ENCODE results near the gene PAXIP1. TPM values are rescaled to one million over a fixed set of nuclear protein-coding genes. Genes with fewer than 3 reads are reported as not detected.

The PAXIP1 gene
- total and polyA plus RNA-seq, 9 donors, result 7.9 to 14.9 (median 10.3) TPM

DNA sequence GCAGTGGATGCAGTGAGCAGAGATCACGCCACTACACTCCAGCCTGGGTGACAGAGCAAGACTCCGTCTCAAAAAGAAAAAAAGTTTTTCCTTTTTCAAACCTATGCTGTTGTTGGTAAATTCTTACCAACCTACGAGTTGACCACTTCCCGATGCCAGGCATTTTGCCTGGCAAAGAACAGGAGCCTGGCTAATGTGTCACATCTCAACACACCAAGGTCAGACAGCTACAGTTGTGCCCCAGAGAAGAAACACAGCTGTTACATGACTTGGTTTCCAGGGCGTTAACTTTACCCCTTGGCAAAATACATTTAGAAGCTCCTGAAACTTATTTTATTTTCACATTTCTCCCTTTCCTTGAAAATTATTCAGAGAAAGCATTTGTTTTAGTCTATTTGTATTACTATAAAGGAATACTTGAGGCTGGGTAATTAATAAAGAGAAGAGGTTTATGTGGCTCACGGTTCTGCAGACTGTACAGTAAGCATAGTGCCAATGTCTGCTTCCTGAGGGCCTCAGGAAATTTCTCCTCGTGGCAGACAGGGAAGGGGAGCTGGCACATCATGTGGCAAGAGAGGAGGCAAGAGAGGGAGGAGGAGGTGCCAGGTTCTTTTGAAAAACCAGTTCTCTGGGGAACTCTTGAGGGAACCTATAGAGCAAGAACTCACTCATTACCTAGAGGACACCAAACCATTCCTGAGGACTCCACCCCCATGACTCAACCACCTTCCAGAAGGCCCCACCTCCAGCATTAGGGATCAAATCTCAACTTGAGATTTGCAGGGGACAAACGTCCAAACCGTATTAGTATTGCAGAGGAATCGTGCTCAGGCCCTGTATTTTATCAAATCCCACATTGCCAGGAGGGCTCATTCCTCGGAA, 83.3 kb downstream of the PAXIP1 start:
- no peaks in the 10 kb centered on the region for H3K36me3 ChIP-seq
- H3K9me3 ChIP-seq, result no peaks in the 10 kb centered on the region
- intact Hi-C loops (cut with DNase I), result loop anchor here in 3 of 4 donors (5.0 to 10.0 kb wide), 3 partner anchors 85 to 855 kb away; partner anchors contain the start of gene PAXIP1 (in 1 of the 3)
- no peak for DNase-seq
- no peak for TF ChIP-seq EP300 (IDR thresholded peaks at IDR 0.05)
- TF ChIP-seq, protein P1, sequence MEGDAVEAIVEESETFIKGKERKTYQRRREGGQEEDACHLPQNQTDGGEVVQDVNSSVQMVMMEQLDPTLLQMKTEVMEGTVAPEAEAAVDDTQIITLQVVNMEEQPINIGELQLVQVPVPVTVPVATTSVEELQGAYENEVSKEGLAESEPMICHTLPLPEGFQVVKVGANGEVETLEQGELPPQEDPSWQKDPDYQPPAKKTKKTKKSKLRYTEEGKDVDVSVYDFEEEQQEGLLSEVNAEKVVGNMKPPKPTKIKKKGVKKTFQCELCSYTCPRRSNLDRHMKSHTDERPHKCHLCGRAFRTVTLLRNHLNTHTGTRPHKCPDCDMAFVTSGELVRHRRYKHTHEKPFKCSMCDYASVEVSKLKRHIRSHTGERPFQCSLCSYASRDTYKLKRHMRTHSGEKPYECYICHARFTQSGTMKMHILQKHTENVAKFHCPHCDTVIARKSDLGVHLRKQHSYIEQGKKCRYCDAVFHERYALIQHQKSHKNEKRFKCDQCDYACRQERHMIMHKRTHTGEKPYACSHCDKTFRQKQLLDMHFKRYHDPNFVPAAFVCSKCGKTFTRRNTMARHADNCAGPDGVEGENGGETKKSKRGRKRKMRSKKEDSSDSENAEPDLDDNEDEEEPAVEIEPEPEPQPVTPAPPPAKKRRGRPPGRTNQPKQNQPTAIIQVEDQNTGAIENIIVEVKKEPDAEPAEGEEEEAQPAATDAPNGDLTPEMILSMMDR (IDR thresholded peaks at IDR 0.05), result no peak
- no peak for TF ChIP-seq POLR2A (IDR thresholded peaks at IDR 0.05)
- 58 to 72% (median 63%) methylated on average over 11 of the region's 11 CpGs for WGBS, 3 donors
- H3K27ac ChIP-seq, result no peak overlapping the region
- no peak overlapping the region for H3K4me3 ChIP-seq
- no peaks in the 10 kb centered on the region for H3K27me3 ChIP-seq
- no peaks in the 10 kb centered on the region for H3K4me1 ChIP-seq (ENCODE audit: insufficient read depth)

DNA sequence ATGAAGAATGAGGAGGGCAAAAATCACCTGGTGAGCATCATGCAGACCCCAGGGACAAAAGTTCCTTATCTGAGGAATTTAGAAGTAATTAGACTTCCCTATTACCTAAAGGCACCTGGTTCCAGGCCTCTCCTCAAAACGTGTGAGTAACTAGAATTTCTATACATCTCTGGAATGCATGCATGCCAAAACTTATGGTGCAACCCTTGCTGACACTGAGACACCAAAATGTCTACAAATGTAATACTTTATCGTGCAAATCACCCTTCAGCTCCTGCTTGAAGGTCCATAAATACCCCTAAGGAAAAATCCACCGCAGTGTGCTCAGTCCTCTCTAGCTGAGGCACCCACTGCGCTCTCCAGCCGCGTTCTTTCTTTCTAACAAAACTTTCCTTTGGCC, 84.2 kb downstream of the PAXIP1 start:
- Histone ChIP-seq H3K4me1 (ENCODE audit: insufficient read depth) (no peaks in the 10 kb centered on the region), H3K27me3 (no peaks in the 10 kb centered on the region), H3K27ac (no peak overlapping the region), H3K9me3 (no peaks in the 10 kb centered on the region), H3K4me3 (no peak overlapping the region), H3K36me3 (no peaks in the 10 kb centered on the region)
- WGBS, 3 donors, result 74 to 75% (median 75%) methylated on average over 6 of the region's 6 CpGs
- no peak for TF ChIP-seq EP300 (IDR thresholded peaks at IDR 0.05)
- TF ChIP-seq, protein P1 (IDR thresholded peaks at IDR 0.05), result no peak
- no peak for TF ChIP-seq POLR2A (IDR thresholded peaks at IDR 0.05)
- intact Hi-C loops (cut with DNase I), result loop anchor here in 2 of 4 donors (5.0 to 10.0 kb wide), 2 partner anchors 419 to 856 kb away; no protein-coding TSS in a partner anchor
- no peak for DNase-seq

DNA sequence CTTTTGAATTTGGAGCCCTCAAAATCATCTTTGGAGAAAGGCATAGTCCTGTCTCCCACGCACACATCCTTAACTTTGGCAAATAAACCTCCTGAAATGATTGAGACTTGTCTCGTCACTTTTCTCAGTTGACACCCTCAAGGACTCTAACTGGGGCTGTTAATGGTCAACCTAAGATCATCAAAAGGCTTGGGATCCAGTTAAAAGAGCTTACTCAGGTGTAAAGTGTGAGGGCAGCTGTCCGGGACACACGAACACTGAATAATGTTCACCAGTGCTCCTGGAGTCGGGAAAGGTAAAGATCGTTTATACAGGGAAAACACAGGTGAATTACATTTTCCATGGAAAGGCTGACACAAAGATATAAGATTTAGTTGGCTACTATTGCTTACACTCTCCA, 84.7 kb downstream of the PAXIP1 start:
- Histone ChIP-seq H3K36me3 (no peaks in the 10 kb centered on the region), H3K9me3 (no peaks in the 10 kb centered on the region), H3K27me3 (no peaks in the 10 kb centered on the region), H3K4me3 (no peak overlapping the region), H3K4me1 (ENCODE audit: insufficient read depth) (no peaks in the 10 kb centered on the region), H3K27ac (no peak overlapping the region)
- intact Hi-C loops (cut with DNase I), result loop anchor here in 2 of 4 donors (5.0 to 10.0 kb wide), 2 partner anchors 419 to 857 kb away; no protein-coding TSS in a partner anchor
- no peak for DNase-seq
- no peak for TF ChIP-seq POLR2A (IDR thresholded peaks at IDR 0.05)
- TF ChIP-seq, protein P1 (IDR thresholded peaks at IDR 0.05), result no peak
- TF ChIP-seq EP300 (IDR thresholded peaks at IDR 0.05), result no peak
- WGBS, 3 donors, result 73 to 76% (median 74%) methylated on average over 6 of the region's 6 CpGs

DNA sequence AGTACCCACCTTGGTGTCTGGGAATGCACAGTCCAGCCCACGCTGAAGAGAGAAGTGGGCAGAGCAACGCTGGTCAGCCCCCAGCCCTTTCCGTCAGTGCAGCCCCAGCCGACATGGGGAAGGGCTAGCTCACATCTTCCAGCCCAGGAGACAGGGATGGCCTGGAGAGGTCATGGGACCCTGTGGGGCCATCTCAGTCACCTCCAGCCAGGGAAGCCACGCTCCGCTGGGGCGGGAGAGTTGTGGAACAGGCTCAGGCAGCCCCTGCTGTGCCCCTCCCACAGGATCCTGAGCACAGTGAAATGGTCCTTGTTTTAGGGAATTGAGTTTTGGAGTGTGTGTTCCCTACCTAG, 85.1 kb downstream of the PAXIP1 start:
- no peaks in the 10 kb centered on the region for H3K9me3 ChIP-seq
- no peak for DNase-seq
- no peak overlapping the region for H3K27ac ChIP-seq
- H3K4me1 ChIP-seq (ENCODE audit: insufficient read depth), result no peaks in the 10 kb centered on the region
- WGBS, 3 donors, result 72 to 79% (median 73%) methylated on average over 7 of the region's 7 CpGs
- no peaks in the 10 kb centered on the region for H3K36me3 ChIP-seq
- H3K4me3 ChIP-seq, result no peak overlapping the region
- no peaks in the 10 kb centered on the region for H3K27me3 ChIP-seq
- intact Hi-C loops (cut with DNase I), result loop anchor here in 2 of 4 donors (5.0 to 10.0 kb wide), 2 partner anchors 420 to 857 kb away; no protein-coding TSS in a partner anchor
- TF ChIP-seq, protein P1 (IDR thresholded peaks at IDR 0.05), result no peak
- TF ChIP-seq EP300 (IDR thresholded peaks at IDR 0.05), result no peak
- TF ChIP-seq POLR2A (IDR thresholded peaks at IDR 0.05), result no peak

All from ovary (tissue), 9 donors.